Retinal pigment epithelial cell (primary cell): Measurements from ENCODE around the gene FCRL2.

Source experiments
- DNase-seq: peaks from one replicate; pipeline ENCODE4 v3.0.0-alpha.2; 2010; ENCODE audit warnings: low read depth
- H3K4me3 ChIP-seq: 2 replicates; pipeline ENCODE4 v1.5.1; 2011; ENCODE audit warnings: mild to moderate bottlenecking, low read length, control low read depth, moderate library complexity
- CTCF ChIP-seq: conservative IDR thresholded peaks from 2 replicates; pipeline ENCODE4 v1.5.1; 2011; ENCODE audit warnings: low read depth, low read length, control low read depth, inconsistent platforms

FCRL2 gene

GRCh38 chr1:157774412-157774811 is 2.5 kb downstream of the FCRL2 start:
- DNase-seq = no peak
- TF ChIP-seq CTCF = no peak
- no peak overlapping the region for H3K4me3 ChIP-seq

- no peak for TF ChIP-seq CTCF
- no peak for DNase-seq
- no peak overlapping the region for H3K4me3 ChIP-seq
Measured at GRCh38 chr1:157773493-157774350, 3.2 kb downstream of the FCRL2 start.

- no peak overlapping the region for H3K4me3 ChIP-seq
- no peak for DNase-seq
- no peak for TF ChIP-seq CTCF
Measured at GRCh38 chr1:157771661-157772425, 5.1 kb downstream of the FCRL2 start.

GRCh38 chr1:157770442-157771043 is 6.4 kb downstream of the FCRL2 start:
- DNase-seq = no peak
- peak; percentile 23 for TF ChIP-seq CTCF

GRCh38 chr1:157766792-157767191 is 10.1 kb downstream of the FCRL2 start:
- no peak for DNase-seq
- TF ChIP-seq CTCF = no peak
- no peak overlapping the region for H3K4me3 ChIP-seq

More at GRCh38 chr1:157770442-157771043, 6.4 kb downstream of the FCRL2 start:
- H3K4me3 ChIP-seq = no peak overlapping the region

- no peak for DNase-seq
- no peak overlapping the region for H3K4me3 ChIP-seq
- no peak for TF ChIP-seq CTCF
Measured at GRCh38 chr1:157758018-157758417, 18.9 kb downstream of the FCRL2 start.
